Endodermal cell (in vitro differentiated cells): ENCODE results near the gene HOOK2. TPM values are rescaled to one million over a fixed set of nuclear protein-coding genes. Genes with fewer than 3 reads are reported as not detected.
"Not testable (repeated sequence)": the region's sequence is repeated elsewhere in the genome, so short reads cannot be mapped to it uniquely, and the experiment has no call there.

Source experiments
- DNase-seq: peaks from one replicate; pipeline ENCODE4 v3.0.0-alpha.2; 2017
- H3K27ac ChIP-seq: 2 replicates; pipeline ENCODE4 v1.5.1; 2013; ENCODE audit warnings: mild to moderate bottlenecking, low read depth, low read length, moderate library complexity
- H3K27me3 ChIP-seq: 2 replicates; pipeline ENCODE4 v1.6.1; 2013; ENCODE audit warnings: mild to moderate bottlenecking, low read length, moderate library complexity; ENCODE audit not compliant: insufficient read depth, control insufficient read depth, poor library complexity, severe bottlenecking
- H3K36me3 ChIP-seq: 2 replicates; pipeline ENCODE4 v1.7.0; 2013; ENCODE audit warnings: mild to moderate bottlenecking, low read length, moderate library complexity; ENCODE audit not compliant: control insufficient read depth, insufficient read depth
- H3K4me1 ChIP-seq: one replicate; pipeline ENCODE4 v1.7.0; 2013; ENCODE audit warnings: low read length; ENCODE audit not compliant: control insufficient read depth, insufficient read depth
- H3K4me3 ChIP-seq: 2 replicates; pipeline ENCODE4 v1.5.1; 2013; ENCODE audit warnings: mild to moderate bottlenecking, low read length, moderate library complexity
- H3K9ac ChIP-seq: 2 replicates; pipeline ENCODE4 v1.6.1; 2013; ENCODE audit warnings: mild to moderate bottlenecking, low read length, moderate library complexity; ENCODE audit not compliant: poor library complexity, severe bottlenecking; ENCODE audit errors: extremely low read depth
- H3K9me3 ChIP-seq: 2 replicates; pipeline ENCODE4 v1.6.1; 2013; ENCODE audit warnings: mild to moderate bottlenecking, low read length, moderate library complexity; ENCODE audit not compliant: control insufficient read depth
- H3K27ac Mint-ChIP-seq: 2 replicates; pipeline ENCODE4 v1.8.0; 2020; ENCODE audit warnings: mixed read lengths
- H3K27me3 Mint-ChIP-seq: 2 replicates; pipeline ENCODE4 v1.8.0; 2021; ENCODE audit warnings: mild to moderate bottlenecking, mixed read lengths; ENCODE audit not compliant: insufficient read depth
- H3K36me3 Mint-ChIP-seq: 2 replicates; pipeline ENCODE4 v1.8.0; 2020; ENCODE audit warnings: low read depth, mixed read lengths
- H3K4me1 Mint-ChIP-seq: 2 replicates; pipeline ENCODE4 v1.8.0; 2020; ENCODE audit warnings: mixed read lengths
- H3K4me3 Mint-ChIP-seq: 2 replicates; pipeline ENCODE4 v1.8.0; 2020; ENCODE audit warnings: mild to moderate bottlenecking, moderate library complexity, mixed read lengths
- H3K9me3 Mint-ChIP-seq: 2 replicates; pipeline ENCODE4 v1.8.0; 2020; ENCODE audit warnings: mild to moderate bottlenecking, mixed read lengths
- CTCF ChIP-seq: fragments of 200-600 bp; sonication (generic); conservative IDR thresholded peaks from 2 replicates; pipeline ENCODE4 v1.5.0; 2021; ENCODE audit warnings: antibody characterized with exemption, mild to moderate bottlenecking
- WGBS, 2 experiments: methylation state at CpG; one replicate each; pipeline versions ENCODE4 v1.1.5 to v1.1.7; 2013; ENCODE audit warnings: missing lambda C conversion rate in 2 of 2, mixed read lengths in 1 of 2; ENCODE audit not compliant: insufficient coverage in 1 of 2, insufficient read length in 1 of 2; 5-methylcytosine and 5-hydroxymethylcytosine counted together
- total RNA-seq, 2 donors: library from RNA; stranded (reverse); fragmentation: NEBNext Ultra II Directional in 1 of 2; extraction: Animal tissue kit (Norgen Biotek cat#: 25700) in 1 of 2; gene quantifications; 2 replicates in 1 of 2; 3 replicates in 1 of 2; pipeline ENCODE4 v1.2.1, GENCODE V29; 2021

Gene HOOK2
- total RNA-seq, 2 donors from 2014 or later: 82.1 to 103 TPM

- TF ChIP-seq CTCF: no peak
- WGBS, 2 experiments: 95% methylated on average over 1 of the region's 1 CpG; no CpG with 5 or more reads in 1 of the 2 experiments
- Mint-ChIP-seq H3K36me3 (peaks cover 15% of the 10 kb centered on the region), H3K27ac (no peak overlapping the region), H3K9me3 (no peaks in the 10 kb centered on the region), H3K4me1 (peaks cover 19% of the 10 kb centered on the region), H3K27me3 (peaks cover 6% of the 10 kb centered on the region), H3K4me3 (peak overlapping the region; percentile 89)
- H3K27ac ChIP-seq: no peak overlapping the region
- peak overlapping the region; percentile 91 for H3K4me3 ChIP-seq
- H3K36me3 ChIP-seq: peaks cover 22% of the 10 kb centered on the region
- no peaks in the 10 kb centered on the region for H3K27me3 ChIP-seq
- no peak for DNase-seq
- peaks cover 8% of the 10 kb centered on the region for H3K4me1 ChIP-seq
- no peaks in the 10 kb centered on the region for H3K9me3 ChIP-seq
- H3K9ac ChIP-seq: peak overlapping the region; percentile 86
These were observed 25.1 kb upstream of the HOOK2 start for GRCh38 chr19:12800466-12800770.

- Histone ChIP-seq H3K4me3 (peak overlapping the region; percentile 91), H3K27me3 (no peaks in the 10 kb centered on the region), H3K36me3 (peaks cover 22% of the 10 kb centered on the region), H3K9ac (no peak overlapping the region), H3K4me1 (peaks cover 8% of the 10 kb centered on the region), H3K9me3 (no peaks in the 10 kb centered on the region), H3K27ac (no peak overlapping the region)
- Mint-ChIP-seq H3K4me1 (peaks cover 19% of the 10 kb centered on the region), H3K27ac (no peak overlapping the region), H3K36me3 (peaks cover 15% of the 10 kb centered on the region), H3K9me3 (no peaks in the 10 kb centered on the region), H3K27me3 (peaks cover 6% of the 10 kb centered on the region), H3K4me3 (peak overlapping the region; percentile 89)
- no peak for TF ChIP-seq CTCF
- WGBS, 2 experiments: 93 to 94% methylated on average over 17 to 18 of the region's 18 CpGs
- DNase-seq: no peak
These were observed 24.6 kb upstream of the HOOK2 start for GRCh38 chr19:12799742-12800465.

- H3K27ac Mint-ChIP-seq, H3K27ac ChIP-seq, H3K4me3 Mint-ChIP-seq, DNase-seq, H3K27me3 Mint-ChIP-seq, H3K27me3 ChIP-seq, H3K4me3 ChIP-seq, H3K9ac ChIP-seq, H3K9me3 ChIP-seq, H3K4me1 ChIP-seq, H3K9me3 Mint-ChIP-seq: not testable (repeated sequence)
- Mint-ChIP-seq H3K4me1 (peaks cover 25% of the 10 kb centered on the region), H3K36me3 (peaks cover 15% of the 10 kb centered on the region)
- H3K36me3 ChIP-seq: peaks cover 22% of the 10 kb centered on the region
- 96 to 98% methylated on average over 7 of the region's 7 CpGs for WGBS, 2 experiments
These were observed 22.3 kb upstream of the HOOK2 start for GRCh38 chr19:12797607-12798006.
